ENCODE data around the gene KCTD5.

Gene KCTD5

DNA sequence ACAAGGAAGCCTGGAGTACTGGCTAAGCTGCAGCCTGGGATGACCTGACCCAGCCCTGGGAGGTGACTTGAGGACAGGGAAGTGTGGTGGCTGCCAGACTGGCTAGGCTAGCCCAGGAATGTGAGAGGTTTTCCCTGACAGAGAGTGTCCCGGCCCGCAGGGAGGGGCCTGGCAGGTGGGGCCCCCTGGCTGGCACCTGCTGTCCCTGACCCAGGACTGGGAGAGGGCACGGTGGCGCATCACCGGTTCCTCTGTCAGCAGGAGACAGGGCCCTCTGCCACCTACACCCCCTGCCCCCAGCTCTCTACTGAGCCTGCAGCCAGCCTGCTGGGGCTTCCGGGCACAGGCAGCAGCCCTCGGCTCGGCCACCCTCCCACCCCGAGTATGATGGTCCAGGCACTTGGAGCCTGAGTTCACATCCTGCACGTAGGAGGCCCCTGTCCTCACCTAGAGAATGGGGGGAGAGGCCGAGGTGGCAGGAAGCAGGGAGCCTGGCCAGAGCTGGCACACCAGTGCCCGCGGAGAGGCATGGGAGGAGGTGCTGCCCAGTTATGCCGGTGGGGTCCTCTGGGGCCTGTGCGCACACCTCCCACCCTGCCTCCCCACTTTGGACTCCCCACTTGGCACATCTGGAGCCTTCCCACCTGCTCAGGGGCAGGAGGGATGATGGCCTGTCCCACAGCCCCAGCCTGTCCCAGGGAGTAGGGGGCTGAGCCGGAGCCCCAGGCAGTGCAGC, 37.2 kb downstream of the KCTD5 start:
- TF ChIP-seq, protein P1, sequence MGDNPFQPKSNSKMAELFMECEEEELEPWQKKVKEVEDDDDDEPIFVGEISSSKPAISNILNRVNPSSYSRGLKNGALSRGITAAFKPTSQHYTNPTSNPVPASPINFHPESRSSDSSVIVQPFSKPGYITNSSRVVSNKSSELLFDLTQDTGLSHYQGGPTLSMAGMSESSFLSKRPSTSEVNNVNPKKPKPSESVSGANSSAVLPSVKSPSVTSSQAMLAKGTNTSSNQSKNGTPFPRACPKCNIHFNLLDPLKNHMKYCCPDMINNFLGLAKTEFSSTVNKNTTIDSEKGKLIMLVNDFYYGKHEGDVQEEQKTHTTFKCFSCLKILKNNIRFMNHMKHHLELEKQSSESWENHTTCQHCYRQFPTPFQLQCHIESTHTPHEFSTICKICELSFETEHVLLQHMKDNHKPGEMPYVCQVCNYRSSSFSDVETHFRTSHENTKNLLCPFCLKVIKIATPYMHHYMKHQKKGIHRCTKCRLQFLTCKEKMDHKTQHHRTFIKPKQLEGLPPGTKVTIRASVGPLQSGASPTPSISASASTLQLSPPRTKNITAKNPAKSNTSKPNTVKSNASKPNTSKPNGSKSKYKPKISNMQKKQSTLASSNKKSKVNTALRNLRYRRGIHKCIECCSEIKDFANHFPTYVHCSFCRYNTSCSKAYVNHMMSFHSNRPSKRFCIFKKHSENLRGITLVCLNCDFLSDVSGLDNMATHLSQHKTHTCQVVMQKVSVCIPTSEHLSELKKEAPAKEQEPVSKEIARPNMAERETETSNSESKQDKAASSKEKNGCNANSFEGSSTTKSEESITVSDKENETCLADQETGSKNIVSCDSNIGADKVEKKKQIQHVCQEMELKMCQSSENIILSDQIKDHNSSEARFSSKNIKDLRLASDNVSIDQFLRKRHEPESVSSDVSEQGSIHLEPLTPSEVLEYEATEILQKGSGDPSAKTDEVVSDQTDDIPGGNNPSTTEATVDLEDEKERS (tag by site-specific recombination; IDR thresholded peaks at IDR 0.05), result no peak
- TF ChIP-seq MYNN (tag by site-specific recombination; IDR thresholded peaks at IDR 0.05; ENCODE audit: borderline replicate concordance) (no peak), ZIC2 (tag by site-specific recombination; IDR thresholded peaks at IDR 0.05) (peak; percentile 27; the same call in 1 of the 2 replicates)
- Histone ChIP-seq H3K4me1 (ENCODE audit: control insufficient read depth, insufficient read depth, low read length) (no peaks in the 10 kb centered on the region), H3K9me3 (ENCODE audit: control insufficient read depth, insufficient read depth, low read depth, low read length) (no peaks in the 10 kb centered on the region), H3K36me3 (ENCODE audit: control insufficient read depth in 2 of 2, insufficient read depth in 1 of 2, low read length in 2 of 2) (no peaks in the 10 kb centered on the region), H3K4me3 (ENCODE audit: low read depth, low read length) (no peak overlapping the region), H3K27ac (ENCODE audit: extremely low read depth, low read depth, low read length) (peak overlapping the region; percentile 36; the same call in 1 of the 2 replicates)
- ChIA-PET CTCF (interaction anchor here (0.5 to 1.0 kb wide), 3 partner anchors 35 to 148 kb away, joined by 3 to 4 read pairs (median 3); no protein-coding TSS in a partner anchor), POLR2A (interaction anchor here (1.1 kb wide), 1 partner anchor 37 kb away, joined by 4 read pairs; the partner anchor contains the start of gene KCTD5)

DNA sequence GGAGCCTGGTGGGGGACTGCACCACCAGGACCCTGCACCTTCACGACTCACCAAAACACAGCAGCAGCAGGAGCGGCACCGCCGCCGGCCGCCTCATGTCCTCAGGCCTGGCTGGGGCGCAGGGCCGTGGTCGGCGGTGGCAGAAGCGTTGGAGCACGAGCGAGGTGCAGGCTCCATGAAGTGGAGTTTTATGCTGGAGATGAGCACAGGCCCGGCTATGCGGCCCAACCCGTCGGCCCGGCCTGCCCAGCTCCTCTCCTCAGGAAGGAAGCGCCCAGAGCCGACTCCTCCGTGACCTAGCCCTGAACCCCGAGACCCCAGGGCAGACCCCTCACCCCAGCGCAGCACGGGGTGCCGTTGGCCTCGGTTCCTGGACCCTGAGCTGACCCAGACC, 37.7 kb downstream of the KCTD5 start, which contains the start of gene PRSS27:
Gene PRSS27, minus strand, starts transcription at position 161 of the 394 bp plus-strand sequence. Its CDS starts 64 bp downstream, at position 97.
- no peaks in the 10 kb centered on the region for H3K36me3 ChIP-seq (ENCODE audit: control insufficient read depth in 2 of 2, insufficient read depth in 1 of 2, low read length in 2 of 2)
- CTCF ChIA-PET, result interaction anchor here (0.5 to 1.0 kb wide), 4 partner anchors 35 to 187 kb away, joined by 3 to 4 read pairs (median 4); no protein-coding TSS in a partner anchor
- no peaks in the 10 kb centered on the region for H3K9me3 ChIP-seq (ENCODE audit: control insufficient read depth, insufficient read depth, low read depth, low read length)
- H3K27ac ChIP-seq (ENCODE audit: extremely low read depth, low read depth, low read length), result peak within 1 kb of the TSS; percentile 78
- peak within 1 kb of the TSS; percentile 65 for H3K4me3 ChIP-seq (ENCODE audit: low read depth, low read length)
- no peaks in the 10 kb centered on the region for H3K4me1 ChIP-seq (ENCODE audit: control insufficient read depth, insufficient read depth, low read length)
- TF ChIP-seq, protein P2, sequence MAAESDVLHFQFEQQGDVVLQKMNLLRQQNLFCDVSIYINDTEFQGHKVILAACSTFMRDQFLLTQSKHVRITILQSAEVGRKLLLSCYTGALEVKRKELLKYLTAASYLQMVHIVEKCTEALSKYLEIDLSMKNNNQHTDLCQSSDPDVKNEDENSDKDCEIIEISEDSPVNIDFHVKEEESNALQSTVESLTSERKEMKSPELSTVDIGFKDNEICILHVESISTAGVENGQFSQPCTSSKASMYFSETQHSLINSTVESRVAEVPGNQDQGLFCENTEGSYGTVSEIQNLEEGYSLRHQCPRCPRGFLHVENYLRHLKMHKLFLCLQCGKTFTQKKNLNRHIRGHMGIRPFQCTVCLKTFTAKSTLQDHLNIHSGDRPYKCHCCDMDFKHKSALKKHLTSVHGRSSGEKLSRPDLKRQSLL (tag by site-specific recombination; IDR thresholded peaks at IDR 0.05), result 0 out of 2 replicates have a peak, but pooled peaks have one; percentile 9
- TF ChIP-seq ZNF223 (tag by site-specific recombination; IDR thresholded peaks at IDR 0.05), result no peak
- POLR2A ChIA-PET, result interaction anchor here (1.1 kb wide), 1 partner anchor 38 kb away, joined by 4 read pairs; the partner anchor contains the start of gene KCTD5

DNA sequence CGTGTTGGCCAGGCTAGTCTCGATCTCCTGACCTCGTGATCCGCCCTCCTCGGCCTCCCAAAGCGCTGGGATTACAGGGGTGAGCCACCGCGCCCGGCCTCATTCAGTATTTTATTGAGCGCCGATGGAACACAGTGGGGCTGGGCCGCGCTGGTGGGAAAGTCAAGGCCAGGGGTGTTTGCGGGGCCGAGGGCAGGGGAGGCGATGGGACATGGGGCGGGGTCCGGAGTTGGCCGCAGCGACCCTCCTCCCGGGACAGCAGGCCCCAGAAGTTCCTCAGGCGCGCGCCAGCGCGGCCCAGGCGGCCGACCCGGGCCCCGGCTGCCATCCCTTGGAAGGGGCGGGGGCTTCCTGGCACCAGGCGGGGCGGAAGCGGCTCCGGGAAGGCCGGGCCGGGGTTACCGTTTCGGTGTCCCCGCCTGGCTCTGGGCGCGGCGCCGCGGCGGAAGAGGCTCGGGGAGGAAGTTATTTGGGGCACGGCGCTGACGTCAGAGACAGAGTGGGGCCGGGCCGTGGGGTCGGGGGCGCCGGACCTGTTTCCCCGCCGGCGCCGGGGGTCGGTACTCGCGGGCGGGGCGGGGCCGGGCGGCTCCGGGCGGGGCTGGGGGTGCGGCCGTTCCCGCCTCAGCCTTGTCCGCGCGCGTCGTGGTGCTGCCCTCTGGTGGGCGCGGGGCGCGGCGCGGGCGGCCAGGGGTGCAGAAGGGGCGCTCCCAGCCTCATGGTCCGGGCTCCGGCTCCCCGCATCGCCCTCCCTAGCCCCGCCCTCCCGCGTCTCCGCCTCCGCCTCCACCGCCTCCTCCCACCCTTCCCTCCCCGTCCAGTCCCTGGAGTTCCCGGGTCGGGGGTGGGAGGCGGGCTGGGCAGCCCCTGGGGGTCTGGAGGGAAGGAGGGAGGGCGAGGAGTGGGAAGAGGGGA, 38.7 kb downstream of the KCTD5 start:
- Histone ChIP-seq H3K36me3 (ENCODE audit: control insufficient read depth in 2 of 2, insufficient read depth in 1 of 2, low read length in 2 of 2) (no peaks in the 10 kb centered on the region), H3K4me3 (ENCODE audit: low read depth, low read length) (peak overlapping the region; percentile 65), H3K9me3 (ENCODE audit: control insufficient read depth, insufficient read depth, low read depth, low read length) (no peaks in the 10 kb centered on the region), H3K4me1 (ENCODE audit: control insufficient read depth, insufficient read depth, low read length) (no peaks in the 10 kb centered on the region), H3K27ac (ENCODE audit: extremely low read depth, low read depth, low read length) (peak overlapping the region; percentile 78)
- ChIA-PET CTCF (interaction anchor here (0.5 to 0.7 kb wide), 2 partner anchors 186 to 1427 kb away, joined by 4 read pairs; no protein-coding TSS in a partner anchor), POLR2A (interaction anchor here (1.1 kb wide), 1 partner anchor 39 kb away, joined by 4 read pairs; the partner anchor contains the start of gene KCTD5)
- TF ChIP-seq ZNF837 (tag by site-specific recombination; IDR thresholded peaks at IDR 0.05), result no peak
- no peak for TF ChIP-seq ZNF596 (tag by site-specific recombination; IDR thresholded peaks at IDR 0.05)
- TF ChIP-seq ZNF175 (tag by site-specific recombination; IDR thresholded peaks at IDR 0.05), result no peak
- peak; percentile 83 for TF ChIP-seq ZFHX2 (tag by site-specific recombination; conservative IDR thresholded peaks at IDR 0.05)
- no peak for TF ChIP-seq ZNF37A (tag by site-specific recombination; IDR thresholded peaks at IDR 0.05)
- TF ChIP-seq, protein P3, sequence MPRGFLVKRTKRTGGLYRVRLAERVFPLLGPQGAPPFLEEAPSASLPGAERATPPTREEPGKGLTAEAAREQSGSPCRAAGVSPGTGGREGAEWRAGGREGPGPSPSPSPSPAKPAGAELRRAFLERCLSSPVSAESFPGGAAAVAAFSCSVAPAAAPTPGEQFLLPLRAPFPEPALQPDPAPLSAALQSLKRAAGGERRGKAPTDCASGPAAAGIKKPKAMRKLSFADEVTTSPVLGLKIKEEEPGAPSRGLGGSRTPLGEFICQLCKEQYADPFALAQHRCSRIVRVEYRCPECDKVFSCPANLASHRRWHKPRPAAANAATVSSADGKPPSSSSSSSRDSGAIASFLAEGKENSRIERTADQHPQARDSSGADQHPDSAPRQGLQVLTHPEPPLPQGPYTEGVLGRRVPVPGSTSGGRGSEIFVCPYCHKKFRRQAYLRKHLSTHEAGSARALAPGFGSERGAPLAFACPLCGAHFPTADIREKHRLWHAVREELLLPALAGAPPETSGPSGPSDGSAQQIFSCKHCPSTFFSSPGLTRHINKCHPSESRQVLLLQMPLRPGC (tag by site-specific recombination; IDR thresholded peaks at IDR 0.05), result no peak
- TF ChIP-seq ZNF140 (tag by site-specific recombination; IDR thresholded peaks at IDR 0.05), result no peak
- peak; percentile 37; the same call in 1 of the 2 replicates for TF ChIP-seq ZNF768 (tag by site-specific recombination; IDR thresholded peaks at IDR 0.05)
- peak; percentile 41; the same call in 1 of the 2 replicates for TF ChIP-seq ZNF600 (tag by site-specific recombination; IDR thresholded peaks at IDR 0.05)
- TF ChIP-seq ZNF670 (tag by site-specific recombination; IDR thresholded peaks at IDR 0.05; ENCODE audit: low read depth), result no peak
- TF ChIP-seq, protein P4, sequence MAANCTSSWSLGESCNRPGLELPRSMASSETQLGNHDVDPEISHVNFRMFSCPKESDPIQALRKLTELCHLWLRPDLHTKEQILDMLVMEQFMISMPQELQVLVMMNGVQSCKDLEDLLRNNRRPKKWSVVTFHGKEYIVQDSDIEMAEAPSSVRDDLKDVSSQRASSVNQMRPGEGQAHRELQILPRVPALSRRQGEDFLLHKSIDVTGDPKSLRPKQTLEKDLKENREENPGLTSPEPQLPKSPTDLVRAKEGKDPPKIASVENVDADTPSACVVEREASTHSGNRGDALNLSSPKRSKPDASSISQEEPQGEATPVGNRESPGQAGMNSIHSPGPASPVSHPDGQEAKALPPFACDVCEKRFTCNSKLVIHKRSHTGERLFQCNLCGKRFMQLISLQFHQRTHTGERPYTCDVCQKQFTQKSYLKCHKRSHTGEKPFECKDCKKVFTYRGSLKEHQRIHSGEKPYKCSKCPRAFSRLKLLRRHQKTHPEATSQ (tag by site-specific recombination; IDR thresholded peaks at IDR 0.05), result peak; percentile 75; the same call in 1 of the 2 replicates
- peak; percentile 97 for TF ChIP-seq ZNF561 (tag by site-specific recombination; IDR thresholded peaks at IDR 0.05; ENCODE audit: borderline replicate concordance)
- TF ChIP-seq ZNF629 (tag by site-specific recombination; IDR thresholded peaks at IDR 0.05), result peak; percentile 99
- no peak for TF ChIP-seq ZNF776 (tag by site-specific recombination; IDR thresholded peaks at IDR 0.05; ENCODE audit: borderline replicate concordance)
